DND-41 (cell line): Measurements from ENCODE around the gene MAST4.
A peak's percentile ranks its signal among the peaks of the same experiment; 100 is the strongest.

ENCODE experiments used
- ATAC-seq: fragments of 200-7000 bp; cut with Tn5 transposase; 3 replicates; pipeline ENCODE4 v1.9.1; 2021; ENCODE audit warnings: low read depth; ENCODE audit not compliant: insufficient read depth
- DNase-seq: peaks from one replicate; pipeline ENCODE4 v3.0.0-alpha.2; 2020
- H2AFZ ChIP-seq: 2 replicates; pipeline ENCODE4 v1.6.0; 2012; ENCODE audit warnings: low read depth, low read length
- H3K27ac ChIP-seq: 2 replicates; pipeline ENCODE4 v1.5.1; 2012; ENCODE audit warnings: low read length, inconsistent platforms
- H3K27me3 ChIP-seq: fragments of 200-600 bp; sonication (generic); 2 replicates; pipeline ENCODE4 v1.6.0; 2012; ENCODE audit warnings: low read length, mild to moderate bottlenecking, inconsistent platforms; ENCODE audit not compliant: insufficient read depth, poor library complexity
- H3K36me3 ChIP-seq: 2 replicates; pipeline ENCODE4 v1.5.1; 2012; ENCODE audit warnings: low read length, inconsistent platforms; ENCODE audit not compliant: insufficient read depth
- H3K4me1 ChIP-seq: 2 replicates; pipeline ENCODE4 v1.5.1; 2012; ENCODE audit warnings: mild to moderate bottlenecking, low read length; ENCODE audit not compliant: insufficient read depth
- H3K4me2 ChIP-seq: 2 replicates; pipeline ENCODE4 v1.6.0; 2012; ENCODE audit warnings: mild to moderate bottlenecking, moderate library complexity, low read length, inconsistent platforms; ENCODE audit not compliant: insufficient read depth
- H3K4me3 ChIP-seq, 2 experiments: fragments of 200-600 bp in 1 of 2; shearing (Covaris generic) in 1 of 2; 2 replicates each; pipeline ENCODE4 v1.5.1; 2012 to 2016; ENCODE audit warnings: inconsistent platforms in 2 of 2, low read length in 2 of 2, mild to moderate bottlenecking in 2 of 2, low read depth in 1 of 2, moderate library complexity in 1 of 2
- H3K79me2 ChIP-seq: 2 replicates; pipeline ENCODE4 v1.6.0; 2012; ENCODE audit warnings: low read length, inconsistent platforms; ENCODE audit not compliant: insufficient read depth
- H3K9ac ChIP-seq: 2 replicates; pipeline ENCODE4 v1.6.0; 2012; ENCODE audit warnings: low read depth, mild to moderate bottlenecking, inconsistent platforms, low read length, moderate library complexity
- H3K9me3 ChIP-seq: 2 replicates; pipeline ENCODE4 v1.5.1; 2012; ENCODE audit warnings: low read length, moderate library complexity, mild to moderate bottlenecking, inconsistent platforms; ENCODE audit not compliant: insufficient read depth, severe bottlenecking
- H4K20me1 ChIP-seq: 2 replicates; pipeline ENCODE4 v1.6.0; 2012; ENCODE audit warnings: low read length; ENCODE audit not compliant: insufficient read depth
- EZH2 ChIP-seq: IDR thresholded peaks from 3 replicates; pipeline ENCODE4 v1.6.1; 2012; ENCODE audit warnings: borderline replicate concordance, low read depth, mild to moderate bottlenecking, moderate library complexity, low read length, inconsistent platforms; ENCODE audit not compliant: severe bottlenecking
- TF ChIP-seq, protein P1 (sequence below): IDR thresholded peaks from 2 replicates; pipeline ENCODE4 v1.5.1; 2012; ENCODE audit warnings: borderline replicate concordance, low read length, moderate library complexity, mild to moderate bottlenecking; ENCODE audit not compliant: poor library complexity, severe bottlenecking; ENCODE audit errors: extremely low read depth

The MAST4 gene

DNA sequence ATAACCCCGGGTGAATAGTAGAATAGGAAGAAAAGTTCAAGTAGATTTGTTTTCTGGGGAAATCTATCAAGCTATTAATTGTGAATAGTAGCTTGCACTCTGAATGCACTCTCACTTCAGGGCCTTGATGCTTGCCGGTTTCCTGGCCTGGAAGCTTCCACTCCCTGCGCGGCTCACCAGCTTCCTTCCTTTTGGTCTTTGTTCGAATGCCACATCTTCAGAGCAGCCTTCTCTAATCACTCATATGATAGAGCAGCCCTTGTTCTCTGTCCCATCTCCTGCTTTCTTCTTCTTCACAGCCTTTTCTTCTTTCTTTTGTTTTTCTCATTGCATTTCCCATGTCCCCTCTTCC lies 146.7 kb downstream of the MAST4 start:
- H3K4me2 ChIP-seq, result no peak overlapping the region
- no peak overlapping the region for H3K9ac ChIP-seq
- H4K20me1 ChIP-seq, result no peaks in the 10 kb centered on the region
- peaks cover 11% of the 10 kb centered on the region for H3K4me1 ChIP-seq
- no peak overlapping the region for H3K27ac ChIP-seq
- no peak for DNase-seq
- H3K36me3 ChIP-seq, result peaks cover 23% of the 10 kb centered on the region
- ATAC-seq, result no peak
- TF ChIP-seq, protein P1, sequence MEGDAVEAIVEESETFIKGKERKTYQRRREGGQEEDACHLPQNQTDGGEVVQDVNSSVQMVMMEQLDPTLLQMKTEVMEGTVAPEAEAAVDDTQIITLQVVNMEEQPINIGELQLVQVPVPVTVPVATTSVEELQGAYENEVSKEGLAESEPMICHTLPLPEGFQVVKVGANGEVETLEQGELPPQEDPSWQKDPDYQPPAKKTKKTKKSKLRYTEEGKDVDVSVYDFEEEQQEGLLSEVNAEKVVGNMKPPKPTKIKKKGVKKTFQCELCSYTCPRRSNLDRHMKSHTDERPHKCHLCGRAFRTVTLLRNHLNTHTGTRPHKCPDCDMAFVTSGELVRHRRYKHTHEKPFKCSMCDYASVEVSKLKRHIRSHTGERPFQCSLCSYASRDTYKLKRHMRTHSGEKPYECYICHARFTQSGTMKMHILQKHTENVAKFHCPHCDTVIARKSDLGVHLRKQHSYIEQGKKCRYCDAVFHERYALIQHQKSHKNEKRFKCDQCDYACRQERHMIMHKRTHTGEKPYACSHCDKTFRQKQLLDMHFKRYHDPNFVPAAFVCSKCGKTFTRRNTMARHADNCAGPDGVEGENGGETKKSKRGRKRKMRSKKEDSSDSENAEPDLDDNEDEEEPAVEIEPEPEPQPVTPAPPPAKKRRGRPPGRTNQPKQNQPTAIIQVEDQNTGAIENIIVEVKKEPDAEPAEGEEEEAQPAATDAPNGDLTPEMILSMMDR, result no peak
- TF ChIP-seq EZH2, result no peak
- H3K27me3 ChIP-seq, result no peaks in the 10 kb centered on the region
- H2AFZ ChIP-seq, result no peak overlapping the region
- H3K4me3 ChIP-seq, result no peak overlapping the region
- H3K9me3 ChIP-seq, result no peaks in the 10 kb centered on the region
- no peaks in the 10 kb centered on the region for H3K79me2 ChIP-seq

GRCh38 chr5:66743344-66743743 lies 147.2 kb downstream of the MAST4 start:
- Histone ChIP-seq H3K27me3 (no peaks in the 10 kb centered on the region), H4K20me1 (no peaks in the 10 kb centered on the region), H3K9me3 (no peaks in the 10 kb centered on the region), H3K36me3 (peaks cover 23% of the 10 kb centered on the region), H2AFZ (no peak overlapping the region), H3K79me2 (no peaks in the 10 kb centered on the region), H3K4me3 (no peak overlapping the region), H3K4me2 (no peak overlapping the region), H3K4me1 (peaks cover 14% of the 10 kb centered on the region), H3K27ac (no peak overlapping the region), H3K9ac (no peak overlapping the region)
- DNase-seq (no peak), ATAC-seq (no peak)
- TF ChIP-seq, protein P1, result no peak
- TF ChIP-seq EZH2, result no peak

- H3K4me3 ChIP-seq, result no peak overlapping the region
- ATAC-seq, result peak; percentile 38; the same call in 2 of the 3 replicates
- H3K4me1 ChIP-seq, result peaks cover 14% of the 10 kb centered on the region
- peaks cover 1% of the 10 kb centered on the region for H3K9me3 ChIP-seq
- TF ChIP-seq, protein P1, result no peak
- TF ChIP-seq EZH2, result no peak
- H3K9ac ChIP-seq, result no peak overlapping the region
- H3K27me3 ChIP-seq, result no peaks in the 10 kb centered on the region
- no peak overlapping the region for H2AFZ ChIP-seq
- H3K79me2 ChIP-seq, result no peaks in the 10 kb centered on the region; the same call in 1 of the 2 replicates
- H3K4me2 ChIP-seq, result no peak overlapping the region
- H3K36me3 ChIP-seq, result peaks cover 25% of the 10 kb centered on the region
- H4K20me1 ChIP-seq, result no peaks in the 10 kb centered on the region
- no peak overlapping the region for H3K27ac ChIP-seq
- peak; percentile 23 for DNase-seq
Measured at GRCh38 chr5:66744040-66744439, 147.8 kb downstream of the MAST4 start.

DNA sequence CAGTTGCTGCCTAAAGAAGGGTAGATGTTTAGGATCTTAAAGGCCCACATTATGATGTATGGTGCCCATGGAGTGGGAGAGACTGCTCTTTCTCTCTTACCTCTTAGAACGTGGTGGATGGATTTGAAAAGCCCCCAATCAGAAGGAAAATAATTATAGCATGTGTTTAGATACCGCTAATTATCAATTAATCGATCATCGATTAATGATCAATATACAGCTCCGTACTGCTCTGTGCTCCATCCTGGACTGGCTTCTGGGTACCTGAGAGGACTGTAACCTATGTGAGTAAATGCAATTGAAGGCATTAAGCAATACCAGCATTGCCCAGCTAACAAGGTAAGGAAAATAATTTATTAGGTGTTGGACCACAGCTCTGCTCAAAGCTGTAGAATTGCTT lies 149.1 kb downstream of the MAST4 start:
- ATAC-seq (no peak), DNase-seq (no peak)
- H2AFZ ChIP-seq, result no peak overlapping the region
- H3K36me3 ChIP-seq, result peaks cover 30% of the 10 kb centered on the region
- H3K9ac ChIP-seq, result no peak overlapping the region
- H4K20me1 ChIP-seq, result no peaks in the 10 kb centered on the region
- no peaks in the 10 kb centered on the region for H3K27me3 ChIP-seq
- TF ChIP-seq, protein P1, result no peak
- TF ChIP-seq EZH2, result no peak
- H3K79me2 ChIP-seq, result no peaks in the 10 kb centered on the region; the same call in 1 of the 2 replicates
- H3K4me1 ChIP-seq, result peaks cover 14% of the 10 kb centered on the region
- no peak overlapping the region for H3K4me3 ChIP-seq
- H3K9me3 ChIP-seq, result peaks cover 7% of the 10 kb centered on the region
- no peak overlapping the region for H3K4me2 ChIP-seq
- no peak overlapping the region for H3K27ac ChIP-seq
